Neural progenitor cell (in vitro differentiated cells): Measurements from ENCODE around the gene PARP8. TPM values are rescaled to one million over a fixed set of nuclear protein-coding genes. Genes with fewer than 3 reads are reported as not detected.
"Not testable (repeated sequence)": the region's sequence is repeated elsewhere in the genome, so short reads cannot be mapped to it uniquely, and the experiment has no call there.

Experiments used
- DNase-seq: peaks from one replicate; pipeline ENCODE4 v3.0.0-alpha.2; 2016; ENCODE audit warnings: low spot score
- H2AFZ ChIP-seq: fragments of 200-600 bp; sonication (generic); replicated peaks from 2 replicates; pipeline ENCODE4 v1.6.1; 2016; ENCODE audit warnings: antibody characterized with exemption
- H3F3A ChIP-seq: fragments of 200-600 bp; sonication (generic); 2 replicates; pipeline ENCODE4 v1.6.1; 2016; ENCODE audit warnings: antibody characterized with exemption, low read depth
- H3K27ac ChIP-seq: fragments of 200-600 bp; sonication (generic); 2 replicates; pipeline ENCODE4 v1.5.1; 2016; ENCODE audit warnings: mild to moderate bottlenecking
- H3K27me3 ChIP-seq: fragments of 200-600 bp; sonication (generic); 2 replicates; pipeline ENCODE4 v1.6.1; 2016; ENCODE audit warnings: mild to moderate bottlenecking, moderate library complexity
- H3K36me3 ChIP-seq: fragments of 200-600 bp; sonication (generic); 2 replicates; pipeline ENCODE4 v1.5.1; 2016
- H3K4me1 ChIP-seq: fragments of 200-600 bp; sonication (generic); 2 replicates; pipeline ENCODE4 v1.6.1; 2016; ENCODE audit warnings: mixed run types
- H3K4me2 ChIP-seq: fragments of 200-600 bp; sonication (generic); 2 replicates; pipeline ENCODE4 v1.6.1; 2016
- H3K4me3 ChIP-seq: fragments of 200-600 bp; sonication (generic); 2 replicates; pipeline ENCODE4 v1.5.1; 2016
- H3K79me2 ChIP-seq: fragments of 200-600 bp; sonication (generic); 2 replicates; pipeline ENCODE4 v1.6.1; 2016; ENCODE audit warnings: low read depth
- H3K9ac ChIP-seq: fragments of 200-600 bp; sonication (generic); 2 replicates; pipeline ENCODE4 v1.6.1; 2016
- H3K9me3 ChIP-seq: fragments of 200-600 bp; sonication (generic); 2 replicates; pipeline ENCODE4 v1.5.1; 2016; ENCODE audit warnings: low read depth
- H4K20me1 ChIP-seq: fragments of 200-600 bp; sonication (generic); 2 replicates; pipeline ENCODE4 v1.6.1; 2016; ENCODE audit warnings: low read depth
- H3K27ac Mint-ChIP-seq: 3 replicates; pipeline ENCODE4 v1.8.0; 2021; ENCODE audit warnings: mixed read lengths
- H3K27me3 Mint-ChIP-seq: 2 replicates; pipeline ENCODE4 v1.8.0; 2022; ENCODE audit warnings: low read depth, mild to moderate bottlenecking, inconsistent platforms, moderate library complexity, mixed read lengths; ENCODE audit not compliant: insufficient read depth
- H3K36me3 Mint-ChIP-seq: 3 replicates; pipeline ENCODE4 v1.8.0; 2021; ENCODE audit warnings: mixed read lengths
- H3K4me1 Mint-ChIP-seq: 3 replicates; pipeline ENCODE4 v1.8.0; 2021; ENCODE audit warnings: mixed read lengths
- H3K4me3 Mint-ChIP-seq: 3 replicates; pipeline ENCODE4 v1.8.0; 2021; ENCODE audit warnings: mild to moderate bottlenecking, moderate library complexity, mixed read lengths
- H3K9me3 Mint-ChIP-seq: 3 replicates; pipeline ENCODE4 v1.8.0; 2020; ENCODE audit warnings: mixed read lengths
- CTCF ChIP-seq: fragments of 200-600 bp; sonication (generic); IDR thresholded peaks from 2 replicates; pipeline ENCODE4 v1.5.1; 2017; ENCODE audit warnings: antibody characterized with exemption, mild to moderate bottlenecking
- EZH2 ChIP-seq: fragments of 200-600 bp; sonication (generic); IDR thresholded peaks from 2 replicates; pipeline ENCODE4 v1.6.1; 2017; ENCODE audit warnings: antibody characterized with exemption, mild to moderate bottlenecking, moderate library complexity
- EZH2phosphoT487 ChIP-seq: fragments of 200-600 bp; sonication (generic); IDR thresholded peaks from 2 replicates; pipeline ENCODE4 v1.6.1; 2017; ENCODE audit warnings: antibody characterized with exemption
- total RNA-seq: library from RNA; depleted of rRNA; stranded (reverse); fragments of >200 nt; gene quantifications from 2 replicates; pipeline ENCODE4 v1.2.3, GENCODE V29; 2015; ENCODE audit warnings: low replicate concordance

Gene PARP8
- total RNA-seq, 1 donor from 2014 or later = 38.9 TPM

GRCh38 chr5:50667023-50667652, 701 bp downstream of the PARP8 start:
- peak overlapping the region; percentile 76 for H3K27ac ChIP-seq
- Mint-ChIP-seq H3K9me3 (no peaks in the 10 kb centered on the region), H3K27me3 (peaks cover 5% of the 10 kb centered on the region), H3K4me3 (peak overlapping the region; percentile 100), H3K36me3 (no peaks in the 10 kb centered on the region), H3K27ac (peak overlapping the region; percentile 87), H3K4me1 (peaks cover 26% of the 10 kb centered on the region)
- H3K27me3 ChIP-seq = peaks cover 7% of the 10 kb centered on the region
- H3F3A ChIP-seq = peaks cover 18% of the 10 kb centered on the region
- H3K79me2 ChIP-seq = peaks cover 47% of the 10 kb centered on the region
- H4K20me1 ChIP-seq = peaks cover 24% of the 10 kb centered on the region
- no peaks in the 10 kb centered on the region for H3K36me3 ChIP-seq
- H3K4me1 ChIP-seq = peaks cover 26% of the 10 kb centered on the region
- DNase-seq = peak; percentile 82
- peak overlapping the region; percentile 92 for H3K4me3 ChIP-seq
- TF ChIP-seq CTCF (peak; percentile 3), EZH2phosphoT487 (no peak)
- peak overlapping the region; percentile 81 for H3K9ac ChIP-seq
- H3K9me3 ChIP-seq = no peaks in the 10 kb centered on the region
- H3K4me2 ChIP-seq = peak overlapping the region; percentile 92
- H2AFZ ChIP-seq = peak overlapping the region; percentile 87

GRCh38 chr5:50667653-50668595, 1.5 kb downstream of the PARP8 start:
- H3K9me3 ChIP-seq = no peaks in the 10 kb centered on the region
- H3K4me1 ChIP-seq = peaks cover 34% of the 10 kb centered on the region
- Mint-ChIP-seq H3K27ac (peak overlapping the region; percentile 99), H3K27me3 (peaks cover 5% of the 10 kb centered on the region), H3K36me3 (no peaks in the 10 kb centered on the region), H3K4me1 (peaks cover 26% of the 10 kb centered on the region), H3K4me3 (peak overlapping the region; percentile 100), H3K9me3 (no peaks in the 10 kb centered on the region)
- H3K79me2 ChIP-seq = peaks cover 55% of the 10 kb centered on the region
- TF ChIP-seq CTCF (peak; percentile 1), EZH2phosphoT487 (no peak)
- H3K27me3 ChIP-seq = peaks cover 7% of the 10 kb centered on the region
- H3K36me3 ChIP-seq = no peaks in the 10 kb centered on the region
- peak overlapping the region; percentile 92 for H3K4me2 ChIP-seq
- peak; percentile 85 for DNase-seq
- peaks cover 32% of the 10 kb centered on the region for H4K20me1 ChIP-seq
- peak overlapping the region; percentile 81 for H3K9ac ChIP-seq
- peak overlapping the region; percentile 76 for H3K27ac ChIP-seq
- peak overlapping the region; percentile 92 for H3K4me3 ChIP-seq
- H2AFZ ChIP-seq = peak overlapping the region; percentile 87
- H3F3A ChIP-seq = peaks cover 18% of the 10 kb centered on the region

GRCh38 chr5:50668636-50669035, 2.2 kb downstream of the PARP8 start:
- not testable (repeated sequence) for H3K9ac ChIP-seq, H3K9me3 Mint-ChIP-seq, H3K27me3 Mint-ChIP-seq, H3K27ac Mint-ChIP-seq, H3K27ac ChIP-seq, H2AFZ ChIP-seq, DNase-seq, H3K27me3 ChIP-seq, H3K36me3 ChIP-seq, H3K36me3 Mint-ChIP-seq, H3K9me3 ChIP-seq
- peak overlapping the region; percentile 92 for H3K4me2 ChIP-seq
- H3K79me2 ChIP-seq = peaks cover 62% of the 10 kb centered on the region
- peaks cover 38% of the 10 kb centered on the region for H4K20me1 ChIP-seq
- H3F3A ChIP-seq = peaks cover 15% of the 10 kb centered on the region
- Mint-ChIP-seq H3K4me1 (peaks cover 26% of the 10 kb centered on the region), H3K4me3 (peak overlapping the region; percentile 100)
- peaks cover 36% of the 10 kb centered on the region for H3K4me1 ChIP-seq
- H3K4me3 ChIP-seq = peak overlapping the region; percentile 92

GRCh38 chr5:50672663-50673062, 6.2 kb downstream of the PARP8 start:
- Histone ChIP-seq H3K4me3 (no peak overlapping the region), H3K27me3 (no peaks in the 10 kb centered on the region), H3K9ac (no peak overlapping the region), H3K79me2 (peaks cover 99% of the 10 kb centered on the region), H3K4me2 (no peak overlapping the region), H3K36me3 (no peaks in the 10 kb centered on the region), H4K20me1 (peaks cover 42% of the 10 kb centered on the region), H3K27ac (no peak overlapping the region), H3K9me3 (no peaks in the 10 kb centered on the region), H3F3A (peaks cover 3% of the 10 kb centered on the region), H3K4me1 (peaks cover 51% of the 10 kb centered on the region), H2AFZ (no peak overlapping the region)
- Mint-ChIP-seq H3K4me1 (peaks cover 28% of the 10 kb centered on the region), H3K4me3 (no peak overlapping the region), H3K27ac (no peak overlapping the region), H3K9me3 (no peaks in the 10 kb centered on the region), H3K27me3 (peaks cover 3% of the 10 kb centered on the region), H3K36me3 (peaks cover 10% of the 10 kb centered on the region)
- no peak for TF ChIP-seq EZH2phosphoT487
- TF ChIP-seq CTCF = no peak
- no peak for TF ChIP-seq EZH2
- no peak for DNase-seq

GRCh38 chr5:50673444-50673843, 7.0 kb downstream of the PARP8 start:
- not testable (repeated sequence) for DNase-seq, H3K27ac Mint-ChIP-seq, H3K27me3 Mint-ChIP-seq, H3K9me3 ChIP-seq, H3F3A ChIP-seq, H3K36me3 ChIP-seq, H2AFZ ChIP-seq, H3K9ac ChIP-seq, H3K27ac ChIP-seq, H3K27me3 ChIP-seq, H3K9me3 Mint-ChIP-seq, H3K4me3 ChIP-seq, H3K4me2 ChIP-seq, H3K4me3 Mint-ChIP-seq
- H3K4me1 ChIP-seq = peaks cover 55% of the 10 kb centered on the region
- peaks cover 99% of the 10 kb centered on the region for H3K79me2 ChIP-seq
- Mint-ChIP-seq H3K36me3 (peaks cover 10% of the 10 kb centered on the region), H3K4me1 (peaks cover 25% of the 10 kb centered on the region)
- H4K20me1 ChIP-seq = peaks cover 45% of the 10 kb centered on the region
